ENCODE measurements around the gene ABCA4.

- TF ChIP-seq, protein P1, sequence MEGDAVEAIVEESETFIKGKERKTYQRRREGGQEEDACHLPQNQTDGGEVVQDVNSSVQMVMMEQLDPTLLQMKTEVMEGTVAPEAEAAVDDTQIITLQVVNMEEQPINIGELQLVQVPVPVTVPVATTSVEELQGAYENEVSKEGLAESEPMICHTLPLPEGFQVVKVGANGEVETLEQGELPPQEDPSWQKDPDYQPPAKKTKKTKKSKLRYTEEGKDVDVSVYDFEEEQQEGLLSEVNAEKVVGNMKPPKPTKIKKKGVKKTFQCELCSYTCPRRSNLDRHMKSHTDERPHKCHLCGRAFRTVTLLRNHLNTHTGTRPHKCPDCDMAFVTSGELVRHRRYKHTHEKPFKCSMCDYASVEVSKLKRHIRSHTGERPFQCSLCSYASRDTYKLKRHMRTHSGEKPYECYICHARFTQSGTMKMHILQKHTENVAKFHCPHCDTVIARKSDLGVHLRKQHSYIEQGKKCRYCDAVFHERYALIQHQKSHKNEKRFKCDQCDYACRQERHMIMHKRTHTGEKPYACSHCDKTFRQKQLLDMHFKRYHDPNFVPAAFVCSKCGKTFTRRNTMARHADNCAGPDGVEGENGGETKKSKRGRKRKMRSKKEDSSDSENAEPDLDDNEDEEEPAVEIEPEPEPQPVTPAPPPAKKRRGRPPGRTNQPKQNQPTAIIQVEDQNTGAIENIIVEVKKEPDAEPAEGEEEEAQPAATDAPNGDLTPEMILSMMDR (tag by site-specific recombination; IDR thresholded peaks at IDR 0.05): no peak
- TF ChIP-seq ZNF777 (tag by site-specific recombination; IDR thresholded peaks at IDR 0.05; ENCODE audit: borderline replicate concordance) (no peak), RBAK (tag by site-specific recombination; IDR thresholded peaks at IDR 0.05) (no peak)
Measured at GRCh38 chr1:94110946-94111740, 9.8 kb downstream of the ABCA4 start.

All from HEK293 (cell line).